Middle frontal gyrus (tissue), 1 donor: ENCODE results near the gene ARRDC1.
A peak's percentile ranks its signal among the peaks of the same experiment; 100 is the strongest.
"Not testable (repeated sequence)": the region's sequence is repeated elsewhere in the genome, so short reads cannot be mapped to it uniquely, and the experiment has no call there.

Experiments
- DNase-seq: peaks from one replicate; pipeline ENCODE4 v3.0.0-alpha.2; 2015; ENCODE audit warnings: low spot score; ENCODE audit errors: extremely low spot score

Gene ARRDC1, protein sequence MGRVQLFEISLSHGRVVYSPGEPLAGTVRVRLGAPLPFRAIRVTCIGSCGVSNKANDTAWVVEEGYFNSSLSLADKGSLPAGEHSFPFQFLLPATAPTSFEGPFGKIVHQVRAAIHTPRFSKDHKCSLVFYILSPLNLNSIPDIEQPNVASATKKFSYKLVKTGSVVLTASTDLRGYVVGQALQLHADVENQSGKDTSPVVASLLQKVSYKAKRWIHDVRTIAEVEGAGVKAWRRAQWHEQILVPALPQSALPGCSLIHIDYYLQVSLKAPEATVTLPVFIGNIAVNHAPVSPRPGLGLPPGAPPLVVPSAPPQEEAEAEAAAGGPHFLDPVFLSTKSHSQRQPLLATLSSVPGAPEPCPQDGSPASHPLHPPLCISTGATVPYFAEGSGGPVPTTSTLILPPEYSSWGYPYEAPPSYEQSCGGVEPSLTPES

DNA sequence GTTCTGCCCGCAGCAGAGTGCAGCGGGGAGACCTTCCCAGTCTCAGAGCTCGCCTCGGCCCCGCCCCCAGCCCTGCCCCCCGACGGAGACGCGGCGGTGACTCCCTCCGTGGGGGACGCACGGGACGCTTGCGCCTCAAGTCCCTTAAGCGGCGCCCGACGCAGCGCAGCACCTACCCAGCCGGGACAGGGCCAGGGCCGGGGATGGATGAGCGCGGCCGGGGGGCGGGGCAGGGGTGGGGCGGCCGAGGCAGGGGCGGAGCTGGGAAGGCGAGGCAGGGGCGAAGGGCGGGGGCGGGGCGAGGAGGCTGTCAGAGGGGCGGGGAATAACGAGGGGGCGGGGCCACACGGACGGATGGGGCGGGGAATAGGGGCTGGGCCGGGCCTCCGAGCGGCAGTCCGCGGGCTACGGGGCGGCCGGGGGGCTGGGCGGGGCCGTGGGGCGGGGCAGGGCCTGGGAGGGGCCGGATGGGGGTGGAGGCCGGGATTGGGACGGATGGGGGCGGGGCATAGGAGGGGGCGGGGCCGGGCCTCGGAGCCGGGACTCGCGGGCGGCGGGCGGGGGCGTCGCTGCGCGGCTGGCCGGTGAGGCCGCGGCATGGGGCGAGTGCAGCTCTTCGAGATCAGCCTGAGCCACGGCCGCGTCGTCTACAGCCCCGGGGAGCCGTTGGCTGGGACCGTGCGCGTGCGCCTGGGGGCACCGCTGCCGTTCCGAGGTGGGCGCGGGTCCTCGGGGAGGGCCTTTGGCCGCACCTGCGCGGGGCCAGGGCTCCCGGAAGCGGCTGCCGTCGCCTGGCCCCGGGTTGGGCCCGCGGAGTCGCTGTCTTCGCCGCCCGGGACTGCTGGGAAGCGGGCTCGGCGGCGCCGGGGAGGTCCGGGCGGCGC lies at the start of gene ARRDC1:
Gene ARRDC1, plus strand, starts transcription at position 566 of the 884 bp plus-strand sequence. Its CDS starts 32 bp downstream, at position 598.
- DNase-seq = peak; percentile 75

DNA sequence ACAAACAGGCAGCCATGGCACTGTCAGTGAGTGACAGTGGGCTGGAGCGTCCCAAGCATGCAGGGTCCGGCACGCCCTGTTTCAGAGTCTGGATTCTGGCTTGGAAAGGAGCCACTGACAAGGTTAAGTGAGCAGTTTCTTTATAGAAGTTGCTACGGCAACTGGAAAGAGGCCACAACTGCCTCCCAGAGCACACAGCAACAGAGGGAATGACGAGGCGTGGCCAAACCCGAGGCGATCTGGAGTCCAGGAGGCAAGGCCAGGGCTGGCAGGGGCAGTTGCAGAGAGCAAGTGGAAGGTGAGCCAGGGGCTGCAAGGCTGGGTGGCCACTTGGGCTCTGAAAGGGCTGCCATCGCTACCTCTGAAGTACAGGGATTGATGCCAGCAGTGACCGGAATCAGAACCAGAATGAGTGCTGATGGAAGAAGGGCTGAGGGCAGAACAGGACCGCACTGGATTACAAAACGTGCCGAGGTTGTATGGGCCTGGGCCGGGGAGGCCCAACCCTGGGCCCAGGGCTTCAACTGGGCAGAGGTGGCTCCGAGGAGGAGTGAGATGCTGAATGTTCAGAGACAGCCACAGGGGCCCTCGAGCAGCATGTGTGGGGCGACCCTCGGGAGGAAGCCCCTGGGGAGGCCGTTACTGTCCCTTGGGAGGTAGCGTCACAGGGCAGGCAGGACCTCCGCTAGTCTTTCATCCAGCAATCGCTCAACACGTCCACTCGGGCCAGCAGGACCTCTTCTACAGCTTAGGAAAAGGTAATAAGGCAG lies 49.2 kb upstream of the ARRDC1 start:
- no peak for DNase-seq

GRCh38 chr9:137558127-137558526 lies 47.4 kb upstream of the ARRDC1 start:
- no peak for DNase-seq

DNA sequence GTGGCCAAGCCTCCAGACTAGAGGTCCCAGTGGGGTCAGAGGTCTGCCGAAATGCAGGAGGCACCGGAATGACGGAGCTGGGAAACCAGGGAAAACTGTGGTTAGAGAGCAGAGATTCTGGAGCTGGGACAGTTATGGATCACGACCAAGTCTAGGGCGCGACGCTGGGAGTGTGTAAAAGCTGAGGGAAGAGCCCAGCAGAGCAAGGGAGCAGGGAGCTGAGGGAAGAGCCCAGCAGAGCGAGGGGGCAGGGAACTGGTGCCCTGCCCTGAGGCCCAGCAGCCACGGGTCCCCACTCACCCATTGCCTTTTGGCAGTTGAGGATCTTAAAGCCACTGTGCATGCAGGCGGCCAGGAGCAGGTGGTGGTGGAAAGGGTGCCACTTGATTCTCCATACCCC lies 41.4 kb upstream of the ARRDC1 start:
- DNase-seq = no peak

GRCh38 chr9:137564817-137565411 lies 40.6 kb upstream of the ARRDC1 start:
- no peak for DNase-seq

- DNase-seq = not testable (repeated sequence)
Observed at GRCh38 chr9:137568445-137568844, 37.0 kb upstream of the ARRDC1 start.

DNA sequence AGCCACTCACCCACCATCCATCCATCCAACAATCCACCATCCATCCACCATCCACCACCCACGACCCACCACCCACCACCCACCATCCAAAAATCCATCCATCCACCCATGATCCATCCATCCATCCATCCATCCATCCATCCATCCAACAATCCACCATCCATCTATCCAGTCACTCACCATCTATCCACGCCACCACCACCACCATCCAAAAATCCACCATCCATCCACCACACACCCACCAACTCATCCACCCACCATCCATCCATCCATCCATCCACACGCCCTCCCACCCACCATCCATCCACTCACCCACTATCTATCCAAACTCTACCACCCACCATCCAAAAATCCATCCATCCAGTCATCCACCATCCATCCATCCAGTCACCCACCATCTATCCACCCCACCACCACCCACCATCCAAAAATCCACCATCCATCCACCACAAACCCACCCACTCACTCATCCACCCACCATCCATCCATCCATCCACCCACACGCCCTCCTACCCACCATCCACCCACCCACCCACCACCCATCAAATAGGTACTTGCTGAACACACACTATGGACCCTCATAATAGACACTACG lies 35.8 kb upstream of the ARRDC1 start:
- DNase-seq = no peak

- no peak for DNase-seq
Observed at GRCh38 chr9:137570566-137570965, 34.9 kb upstream of the ARRDC1 start.

DNA sequence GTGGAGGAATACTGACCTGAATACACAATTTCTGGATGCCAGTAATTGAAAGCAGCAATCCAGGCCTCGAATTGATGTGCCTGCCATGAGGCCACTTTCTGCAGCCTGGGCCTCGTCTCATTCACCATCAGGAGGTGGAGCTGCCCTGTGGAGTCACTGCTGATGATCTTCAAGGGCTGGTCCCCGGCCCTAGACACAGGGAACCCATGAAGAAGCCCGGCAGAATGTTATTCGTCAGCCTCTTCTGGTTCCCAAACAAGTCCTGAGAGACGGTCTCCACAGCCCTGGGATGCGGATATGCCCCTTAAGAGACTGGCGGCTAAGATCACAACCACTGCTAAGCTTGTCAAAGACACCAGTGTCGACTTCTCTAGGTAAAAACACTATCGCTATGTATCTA lies 31.3 kb upstream of the ARRDC1 start:
- DNase-seq = no peak

DNA sequence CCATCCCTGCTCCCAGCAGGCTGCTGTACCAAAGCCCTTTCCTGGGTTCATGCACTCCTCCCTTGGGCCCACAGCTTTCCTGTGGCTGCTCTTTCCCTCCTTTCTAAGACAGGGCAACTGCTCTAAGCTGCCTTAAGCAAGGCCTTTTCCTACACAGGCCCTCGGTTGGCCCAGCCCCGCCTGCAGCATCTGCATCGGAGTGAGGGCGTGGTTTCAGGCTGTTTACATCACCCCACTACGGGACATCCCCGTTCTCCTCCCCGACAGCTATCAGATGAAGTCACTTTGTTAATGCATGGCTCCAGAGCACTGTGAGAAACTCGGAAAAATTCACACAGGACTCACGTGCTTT lies 30.1 kb upstream of the ARRDC1 start:
- DNase-seq = no peak

DNA sequence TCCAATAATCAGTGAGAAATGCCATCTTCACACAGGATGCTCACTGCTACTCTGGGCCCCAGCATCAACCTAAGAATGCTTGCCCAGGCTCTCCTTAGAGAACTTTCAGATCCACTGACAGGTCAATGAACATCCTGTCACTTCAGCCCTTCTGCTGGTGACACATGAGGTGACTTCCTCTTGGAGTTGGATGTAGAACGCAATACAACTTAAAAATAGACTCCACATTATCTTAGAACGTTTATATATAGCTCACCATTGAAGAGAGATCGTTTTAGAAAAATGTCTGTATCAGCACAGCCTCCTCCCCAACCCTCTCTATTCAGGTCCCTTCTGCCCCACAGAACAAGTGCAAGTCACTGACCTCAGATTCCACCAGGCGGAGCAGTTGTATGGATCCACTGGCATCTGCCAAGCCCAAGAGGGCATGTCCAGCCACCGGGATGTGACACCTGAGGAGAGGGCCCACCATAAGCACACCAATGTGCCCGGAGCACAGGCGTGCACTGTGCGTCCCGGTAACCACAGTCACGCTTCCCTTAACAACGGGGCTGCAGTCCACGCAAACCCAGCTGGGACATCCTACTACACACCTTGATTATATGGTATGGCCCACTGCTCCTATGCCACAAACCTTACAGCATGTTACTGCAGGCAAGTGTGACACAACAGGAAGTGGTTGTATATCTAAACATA lies 29.6 kb upstream of the ARRDC1 start:
- no peak for DNase-seq

DNA sequence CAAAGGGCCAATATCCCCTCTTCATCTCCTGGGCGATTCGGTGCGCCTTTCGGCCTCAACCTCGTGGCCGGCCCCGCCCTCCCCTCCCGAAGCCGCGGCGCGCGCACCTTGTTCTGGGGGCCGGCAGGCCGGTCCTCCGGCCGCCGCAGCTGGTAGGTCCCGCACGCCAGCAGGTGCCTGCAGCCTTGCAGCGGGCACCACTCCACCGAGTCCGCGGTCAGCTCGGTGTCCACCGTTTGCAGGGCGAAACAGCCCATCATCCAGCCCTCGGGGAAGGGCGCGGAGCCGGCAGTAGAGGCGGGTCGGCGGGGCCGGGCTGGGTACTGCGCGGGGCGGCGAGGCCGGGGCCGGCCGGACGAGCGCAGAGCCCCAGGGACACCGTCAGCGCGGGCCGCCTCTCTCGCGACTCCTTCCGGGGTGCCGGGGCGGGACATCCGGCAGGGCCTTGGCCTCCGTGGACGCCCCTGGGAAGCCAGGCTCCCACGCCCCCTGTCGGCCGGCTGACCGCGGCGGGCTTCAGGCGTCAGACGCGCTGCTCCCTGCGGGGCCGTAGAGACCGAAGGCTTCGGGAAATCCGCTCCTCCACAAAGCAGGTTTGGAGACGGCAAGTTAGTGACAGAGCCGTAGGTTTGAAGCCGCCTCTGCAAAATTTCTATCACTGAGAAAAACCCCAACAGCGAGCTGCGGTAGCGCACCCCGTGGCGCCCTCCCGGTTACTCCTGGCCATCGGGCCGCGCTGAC lies 26.8 kb upstream of the ARRDC1 start, which contains the start of gene DPH7:
Gene DPH7, minus strand, starts transcription at position 408 of the 741 bp plus-strand sequence. Its CDS starts 148 bp downstream, at position 260.
- DNase-seq = peak; percentile 91

DNA sequence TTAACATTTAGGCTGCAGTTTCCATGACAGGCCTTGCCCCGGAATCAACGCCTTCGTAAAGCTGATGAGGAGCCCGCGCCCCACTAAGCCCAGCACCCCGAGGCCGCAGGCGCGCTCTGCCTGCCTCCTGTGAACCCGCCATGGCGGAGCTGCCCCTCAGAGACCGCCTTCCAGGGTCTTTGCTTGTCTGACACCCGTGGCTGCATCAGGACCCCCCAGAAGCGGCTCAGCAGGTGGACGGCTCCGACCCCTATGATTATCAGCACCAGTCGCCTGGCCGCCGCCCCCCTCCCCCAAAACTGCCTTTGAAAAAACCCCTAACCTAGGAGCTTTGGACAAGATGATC lies 26.3 kb upstream of the ARRDC1 start:
- no peak for DNase-seq

- DNase-seq = no peak
Observed at GRCh38 chr9:137580209-137580953, 25.1 kb upstream of the ARRDC1 start.

DNA sequence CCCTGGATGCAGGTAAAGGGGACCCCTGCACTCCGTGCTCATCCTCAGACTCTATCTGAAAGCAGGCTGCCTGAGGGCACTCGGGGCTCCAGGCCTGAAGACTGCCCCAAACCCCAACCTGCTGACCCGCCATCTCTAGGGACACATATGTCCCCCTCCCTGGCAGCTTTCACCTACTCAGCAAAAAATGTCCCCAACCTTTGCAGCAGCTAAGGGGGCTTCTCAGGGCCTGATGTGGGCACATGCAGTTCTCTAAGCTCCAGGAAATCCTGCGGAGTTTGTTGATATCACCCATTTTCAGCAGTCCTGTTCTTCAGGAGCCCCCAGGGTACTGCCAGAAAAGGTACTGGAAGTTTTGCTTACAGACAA lies 24.5 kb upstream of the ARRDC1 start:
- DNase-seq = no peak

DNA sequence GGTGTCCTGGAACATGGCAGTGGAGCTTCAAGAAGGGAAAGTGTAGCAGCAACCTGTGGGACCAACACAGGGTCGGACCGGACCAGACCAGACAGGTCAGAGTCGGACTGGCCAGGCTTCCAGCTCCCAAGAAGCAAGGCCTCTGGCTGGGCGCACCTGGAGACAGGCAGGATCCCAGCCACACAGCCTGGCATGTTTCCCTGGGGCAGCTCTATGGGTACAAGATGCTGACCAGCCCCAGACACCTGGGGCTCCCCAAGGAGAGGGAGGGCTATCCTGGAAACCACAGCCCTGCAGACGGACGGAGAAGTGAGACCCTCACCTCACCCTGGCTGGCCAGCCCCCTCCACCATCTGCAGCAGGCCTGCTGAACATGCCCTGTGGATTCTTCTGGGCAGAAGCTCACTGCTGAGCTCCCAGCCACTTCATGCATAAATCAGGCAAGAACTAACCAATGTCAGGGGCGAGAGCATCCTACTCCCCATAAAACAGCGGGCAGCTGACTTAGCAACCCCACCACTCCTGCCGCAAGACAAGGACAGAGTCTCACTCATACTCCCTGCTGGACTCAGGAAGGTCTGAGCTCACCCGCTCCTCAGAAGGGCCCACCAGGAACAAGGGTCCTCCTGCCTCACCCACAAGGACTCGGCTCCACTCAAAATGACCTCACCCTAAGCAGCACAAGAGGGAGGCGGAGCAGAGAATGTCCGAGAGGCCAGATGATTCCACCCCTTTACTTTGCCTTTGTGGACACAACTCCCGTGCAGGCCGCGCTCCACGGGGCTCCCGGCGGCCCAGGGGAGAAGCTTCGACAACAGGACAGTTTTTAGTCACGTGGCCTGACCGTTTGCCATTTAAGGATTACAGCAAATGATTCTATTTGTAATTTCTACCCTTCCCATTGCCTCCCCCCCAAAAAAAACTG lies 23.9 kb upstream of the ARRDC1 start:
- DNase-seq = no peak

DNA sequence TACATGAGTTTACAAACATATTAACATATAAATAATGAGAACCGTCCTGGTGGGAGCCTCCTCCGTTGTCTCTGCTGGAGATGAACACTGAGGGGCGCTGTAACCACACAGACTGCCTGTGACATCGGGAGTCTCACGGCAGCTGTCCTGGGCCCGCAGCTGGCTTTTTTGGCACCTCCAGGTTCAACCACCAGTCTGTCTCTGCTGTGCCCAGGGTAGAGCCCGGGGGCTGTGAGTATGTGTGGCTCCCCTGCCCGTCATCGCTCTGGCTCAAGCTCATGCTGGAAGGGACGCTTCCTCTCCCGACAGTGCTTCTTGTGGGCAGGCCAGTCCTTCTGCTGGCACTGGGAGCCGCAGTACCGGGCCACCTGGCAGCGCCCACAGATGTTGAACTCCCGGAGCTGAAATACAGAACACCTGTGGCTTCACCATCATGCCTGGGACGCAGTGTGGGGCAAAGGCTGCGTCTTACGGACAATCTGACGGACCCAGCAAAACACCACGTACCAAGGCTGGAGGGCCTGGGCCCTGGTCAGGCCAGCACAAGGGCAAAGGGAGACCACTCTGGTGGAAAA lies 23.1 kb upstream of the ARRDC1 start:
- no peak for DNase-seq
